Left forelimb (tissue), 1 donor: ENCODE data around the gene PPP2R2C.

Experiments used
- DNase-seq: peaks from one replicate; pipeline ENCODE4 v3.0.0-alpha.2; 2018; ENCODE audit warnings: low spot score

The PPP2R2C gene

DNA sequence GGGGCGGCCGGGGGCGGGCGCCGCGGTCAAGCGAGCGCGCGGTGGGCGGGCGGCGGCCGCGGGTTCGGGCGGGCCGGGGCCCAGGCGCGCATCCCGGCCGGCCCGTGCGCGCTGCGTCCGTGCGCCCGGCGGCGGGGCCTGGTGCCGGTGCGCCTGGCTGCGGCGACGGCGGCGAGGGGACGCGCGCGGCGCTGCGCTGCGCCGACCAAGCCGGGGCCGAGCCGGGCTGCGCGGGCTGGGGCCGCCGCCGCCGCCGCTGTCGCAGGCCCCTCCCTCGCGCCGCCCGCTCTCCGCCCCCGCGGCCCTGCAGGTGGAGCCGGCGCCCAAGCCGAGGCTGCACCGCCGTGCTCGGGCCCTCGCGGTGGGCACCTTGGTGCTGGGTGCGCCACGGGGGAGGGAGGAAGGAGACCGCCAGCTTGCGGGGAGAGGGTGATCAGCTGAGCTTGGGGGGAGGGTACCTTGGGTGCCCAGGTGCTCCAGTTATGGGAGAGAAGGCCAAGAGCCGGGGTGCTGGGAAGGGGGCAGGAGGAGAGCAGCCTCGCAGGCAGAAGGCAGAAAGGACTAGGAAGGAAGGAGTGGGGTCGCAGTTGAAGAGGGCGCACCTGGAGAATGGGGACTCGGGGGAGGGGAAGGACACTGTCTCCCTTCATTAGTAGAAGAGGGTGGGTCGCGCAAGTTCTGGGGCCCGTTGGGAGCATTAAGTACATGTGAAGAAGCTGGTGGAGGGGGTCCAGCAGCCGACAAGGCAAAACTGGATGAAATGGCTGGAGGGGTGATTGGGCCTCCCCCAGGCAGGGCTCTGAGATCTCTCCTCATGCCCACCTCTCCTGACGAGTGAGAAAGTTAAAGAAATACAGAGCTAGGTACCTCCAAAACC is at the start of gene PPP2R2C:
PPP2R2C (minus strand) TSS at position 228 of the 877 bp plus-strand sequence. CDS start 385 bp downstream, outside the sequence.
- peak; percentile 33 for DNase-seq

DNA sequence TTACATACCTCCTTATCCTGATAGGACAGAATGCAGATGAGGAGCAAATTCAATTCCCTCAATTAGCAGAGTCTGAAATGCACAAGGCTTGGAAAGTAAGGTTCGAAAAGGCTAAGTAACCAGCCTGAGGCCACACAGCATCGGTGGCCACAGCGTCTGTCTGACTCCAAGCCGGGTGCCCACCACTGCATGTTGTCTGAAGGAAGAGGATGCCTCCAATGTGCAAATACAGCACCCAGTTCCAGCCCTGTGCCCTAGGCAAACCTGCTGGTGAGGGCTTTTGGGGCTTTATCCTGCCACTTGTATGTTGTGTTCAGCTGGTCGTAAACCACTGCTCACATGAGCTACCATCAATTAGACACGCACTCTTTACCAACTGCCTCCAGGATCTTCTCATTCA is 48.6 kb upstream of the PPP2R2C start:
- DNase-seq, result no peak

DNA sequence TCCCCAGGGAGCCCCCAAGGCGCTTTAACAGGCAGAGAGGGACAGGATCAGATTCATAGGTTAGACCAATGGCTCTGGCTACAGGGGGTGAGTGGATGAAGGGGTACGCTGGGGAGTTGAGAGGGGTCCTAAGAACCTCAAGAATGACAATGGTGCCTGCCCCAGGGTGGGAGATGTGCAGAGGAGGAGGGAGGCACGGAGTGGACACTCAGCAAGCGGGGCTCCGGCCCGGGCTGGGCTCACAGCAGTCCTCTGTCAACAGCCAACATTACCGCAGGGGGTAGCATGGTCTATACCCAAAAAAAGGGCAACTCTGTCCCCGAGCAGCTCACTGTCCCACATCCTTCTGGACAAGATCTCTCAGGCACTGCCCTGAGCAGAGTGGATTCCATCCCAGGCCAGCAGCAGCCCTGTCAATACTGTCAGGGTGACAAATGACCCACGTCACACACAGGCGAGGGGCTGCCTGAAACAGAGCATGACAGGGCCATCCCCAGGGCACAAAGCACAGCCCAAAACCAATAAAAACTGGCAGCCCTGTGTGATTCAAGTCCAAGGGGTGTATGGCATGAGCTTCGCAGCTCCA is 47.7 kb upstream of the PPP2R2C start:
- DNase-seq, result no peak

DNA sequence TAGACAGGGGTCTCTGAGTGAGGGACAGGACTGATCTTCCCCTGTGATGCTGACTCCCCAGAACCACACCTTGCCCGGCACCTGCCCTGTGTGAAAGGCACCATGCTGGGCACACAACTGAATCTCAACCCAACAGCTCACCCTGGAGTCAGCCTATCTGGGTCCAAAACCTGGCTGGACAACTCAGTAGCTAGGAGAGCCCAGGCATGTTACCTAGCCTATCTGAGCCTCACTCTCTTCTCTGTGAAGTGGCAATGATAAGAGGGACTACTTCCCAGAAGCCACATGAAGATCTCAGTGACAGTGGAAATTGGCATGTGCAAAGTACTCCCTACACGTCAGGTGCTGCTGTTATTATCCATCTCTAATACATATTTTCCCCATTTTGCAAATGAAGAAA is 44.8 kb upstream of the PPP2R2C start:
- DNase-seq, result no peak

DNA sequence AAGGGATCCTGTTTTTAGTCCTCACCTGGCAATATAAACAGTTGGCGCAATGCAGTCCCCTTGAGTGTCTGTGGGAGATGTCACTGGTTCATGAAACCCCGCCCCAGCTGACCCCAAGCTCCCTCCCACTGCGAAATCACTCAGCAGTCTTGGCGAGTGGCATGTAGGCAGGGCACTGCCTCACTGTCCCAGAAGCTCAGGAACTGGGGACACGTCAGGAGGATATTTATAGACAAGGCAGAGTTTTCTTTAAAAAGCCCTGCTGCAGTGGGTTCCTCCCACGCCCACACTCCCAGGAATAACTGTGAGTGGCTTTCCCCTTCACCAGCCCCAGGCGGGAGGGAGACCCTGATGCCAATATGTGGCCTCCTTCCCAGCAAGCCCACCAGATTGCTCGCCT is 44.3 kb upstream of the PPP2R2C start:
- DNase-seq, result no peak

DNA sequence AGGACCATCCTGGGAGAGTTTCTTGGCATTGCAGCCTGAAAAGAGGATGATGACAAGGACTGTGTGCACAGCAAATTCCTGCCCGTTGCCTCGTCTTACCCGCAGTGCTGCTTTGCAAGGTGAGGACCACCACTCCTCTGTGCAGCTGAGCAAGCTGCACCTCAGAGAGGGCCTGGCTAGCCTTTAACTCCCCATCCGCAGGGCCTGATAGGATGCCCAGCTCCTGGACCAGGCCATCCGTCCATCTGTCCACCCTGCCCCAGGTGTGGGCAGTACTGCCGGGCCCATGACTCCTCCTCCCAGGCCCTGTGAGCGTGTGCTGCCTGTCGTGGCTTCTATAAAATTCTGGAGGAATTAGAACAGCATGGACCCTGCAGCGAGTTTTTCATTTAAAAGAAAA is 43.9 kb upstream of the PPP2R2C start:
- no peak for DNase-seq

DNA sequence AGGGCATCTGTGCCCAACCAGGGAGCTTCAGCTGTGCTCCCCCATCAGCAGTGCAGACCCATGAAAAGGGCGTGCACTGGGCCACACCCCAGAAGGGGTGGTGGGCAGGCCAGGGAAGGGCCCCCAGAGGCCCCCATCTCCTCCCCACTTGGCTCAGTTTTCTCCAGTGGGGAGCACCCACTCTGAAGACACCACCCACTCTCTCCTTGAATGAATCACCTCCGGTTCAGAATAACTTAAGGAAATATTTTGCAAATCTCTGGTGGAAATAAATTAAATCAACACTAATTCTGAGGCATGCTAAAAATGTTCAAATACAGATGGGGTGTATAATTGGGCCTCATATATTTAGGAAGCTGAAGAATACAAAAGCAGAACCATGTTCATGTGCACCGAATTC is 41.3 kb upstream of the PPP2R2C start:
- no peak for DNase-seq

DNA sequence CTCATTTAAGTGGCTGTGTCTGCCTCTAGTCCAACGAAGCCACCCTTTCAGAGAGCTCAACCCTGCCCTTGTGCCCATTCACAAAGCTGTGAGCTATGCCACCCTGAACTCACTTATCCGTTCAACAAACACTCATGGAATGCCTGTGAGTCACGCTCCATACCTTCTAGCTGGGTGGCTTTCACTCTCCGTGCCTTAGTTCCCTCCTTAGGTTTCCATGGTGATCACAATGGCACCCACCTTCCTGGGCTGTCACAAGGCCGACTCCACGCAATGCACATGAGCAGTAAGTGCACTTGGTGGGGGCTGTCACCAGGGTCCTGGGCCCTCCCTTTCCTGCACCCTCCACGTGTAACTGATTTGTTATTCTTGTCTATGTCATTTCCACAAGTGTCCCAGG is 37.2 kb upstream of the PPP2R2C start:
- DNase-seq, result peak; percentile 30

DNA sequence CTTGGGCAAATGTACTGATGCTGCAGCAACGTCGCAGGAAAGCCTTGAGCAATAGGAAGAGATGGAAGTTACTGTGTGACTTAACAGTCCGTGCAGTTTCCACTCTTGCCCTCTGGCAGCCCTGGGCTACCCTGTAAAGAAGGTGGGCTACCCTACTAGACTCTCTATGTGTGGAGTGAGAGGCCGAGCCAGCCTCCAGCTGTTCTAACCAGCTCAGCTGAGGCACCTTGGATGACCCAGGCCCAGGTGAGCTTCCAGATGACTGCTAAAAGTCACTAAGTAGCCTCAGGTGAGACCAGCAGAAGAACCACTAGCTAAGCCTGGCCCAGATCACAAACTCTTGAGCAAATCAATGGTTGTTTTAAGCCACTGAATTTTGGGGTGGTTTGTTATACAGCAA is 34.9 kb upstream of the PPP2R2C start:
- peak; percentile 17 for DNase-seq

DNA sequence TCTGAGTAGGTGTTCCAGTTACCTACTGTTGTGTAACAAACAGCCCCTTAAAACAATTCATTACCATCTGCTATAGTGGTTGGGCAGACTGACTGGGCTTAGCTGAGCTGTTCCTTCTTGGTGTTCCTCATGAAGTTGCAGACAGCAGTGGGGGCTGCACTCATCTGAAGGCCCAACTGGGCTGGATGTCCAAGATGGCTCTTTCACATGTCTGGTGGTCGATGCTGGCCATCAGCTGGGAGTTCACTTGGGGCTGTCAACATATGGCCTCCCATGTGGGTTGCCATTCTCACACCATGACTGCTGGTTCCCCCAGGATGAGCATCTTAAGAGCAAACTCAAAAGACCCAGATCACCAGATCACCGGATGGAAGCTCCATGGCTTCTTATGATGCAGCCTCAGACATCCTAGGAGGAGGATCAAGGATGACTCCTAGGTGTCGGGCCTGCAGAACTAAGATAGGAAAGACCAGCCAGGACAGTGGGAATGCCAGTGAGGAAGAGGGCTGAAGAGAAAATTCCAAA is 34.3 kb upstream of the PPP2R2C start:
- no peak for DNase-seq

DNA sequence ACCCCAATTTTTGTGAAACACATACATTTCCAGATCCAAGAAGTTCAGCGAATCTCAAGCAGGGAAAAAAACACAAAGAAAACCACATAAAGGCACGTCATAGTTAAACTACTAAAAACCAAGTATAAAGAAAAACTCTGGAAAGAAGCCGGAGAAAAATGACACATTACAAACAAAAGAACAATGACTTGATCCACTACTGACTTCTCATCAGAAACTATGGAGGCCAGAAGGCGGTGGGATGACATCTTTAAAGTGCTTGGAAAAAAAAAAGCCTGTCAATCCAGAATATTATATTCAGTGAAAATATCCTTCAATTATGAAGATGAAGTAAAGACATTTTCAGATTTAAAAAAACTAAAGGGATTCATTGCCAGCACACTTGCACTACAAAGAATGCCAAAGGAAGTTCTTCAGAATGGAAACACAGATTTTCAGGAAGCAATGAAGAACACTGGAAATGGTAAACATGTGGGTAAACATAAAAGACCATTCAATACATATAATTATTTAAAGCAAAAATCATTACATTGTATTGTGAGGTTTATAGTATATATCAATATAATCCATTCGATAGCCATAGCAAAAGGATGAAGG is 32.6 kb upstream of the PPP2R2C start:
- DNase-seq, result no peak

DNA sequence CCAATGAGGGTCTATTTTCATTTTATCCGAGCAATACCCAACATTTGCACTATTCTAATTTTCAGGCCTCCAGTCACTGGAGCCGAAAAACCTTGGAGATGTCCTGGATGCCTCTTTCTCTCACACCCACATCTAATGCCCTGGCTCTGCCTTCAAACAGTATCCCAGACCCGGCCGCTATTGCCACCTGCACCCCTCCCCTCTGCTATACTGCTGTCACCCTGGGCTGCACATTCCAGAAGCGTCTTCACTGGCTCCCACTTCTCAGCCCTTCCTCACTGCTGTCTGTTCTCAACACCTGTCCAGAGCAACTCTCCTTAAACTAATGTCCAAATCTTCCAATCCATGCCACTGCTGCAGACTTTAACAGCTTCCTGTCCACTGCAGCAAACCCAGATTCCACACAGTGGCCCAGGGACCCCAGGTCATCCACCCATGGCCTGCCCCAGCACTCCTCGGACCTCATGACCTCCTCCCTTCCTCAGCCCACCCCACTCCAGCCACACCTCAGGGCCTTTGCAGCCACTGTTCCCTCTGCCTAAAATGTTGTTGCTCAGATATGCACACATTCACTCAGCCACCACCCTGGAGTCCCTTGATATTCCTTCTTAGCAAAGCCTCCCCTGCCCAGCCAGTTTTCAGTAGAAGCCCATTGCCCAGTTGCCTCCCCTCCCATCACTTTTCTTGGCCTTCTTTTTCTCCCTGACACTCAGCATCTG is 30.5 kb upstream of the PPP2R2C start:
- DNase-seq, result peak; percentile 45

DNA sequence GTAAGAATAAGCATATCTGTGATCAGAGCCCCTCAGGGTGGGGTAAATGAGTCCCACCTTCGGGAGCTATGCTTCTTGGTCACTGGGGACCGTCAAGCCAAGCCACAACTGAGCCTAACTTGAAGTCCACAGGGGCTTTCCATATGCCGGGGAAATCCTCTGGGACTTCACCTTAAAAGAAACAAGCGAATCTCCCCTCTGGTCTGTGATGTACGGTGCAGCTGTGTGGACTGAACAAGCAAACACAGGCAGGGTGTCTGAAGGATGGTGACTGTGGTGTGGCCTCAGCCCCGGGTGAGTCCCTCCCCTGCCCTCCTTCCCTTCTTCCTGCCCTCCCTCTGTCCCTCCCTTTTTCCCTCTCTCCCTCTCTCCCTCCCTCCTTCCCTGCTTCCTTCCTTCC is 29.7 kb upstream of the PPP2R2C start:
- peak; percentile 44 for DNase-seq

DNA sequence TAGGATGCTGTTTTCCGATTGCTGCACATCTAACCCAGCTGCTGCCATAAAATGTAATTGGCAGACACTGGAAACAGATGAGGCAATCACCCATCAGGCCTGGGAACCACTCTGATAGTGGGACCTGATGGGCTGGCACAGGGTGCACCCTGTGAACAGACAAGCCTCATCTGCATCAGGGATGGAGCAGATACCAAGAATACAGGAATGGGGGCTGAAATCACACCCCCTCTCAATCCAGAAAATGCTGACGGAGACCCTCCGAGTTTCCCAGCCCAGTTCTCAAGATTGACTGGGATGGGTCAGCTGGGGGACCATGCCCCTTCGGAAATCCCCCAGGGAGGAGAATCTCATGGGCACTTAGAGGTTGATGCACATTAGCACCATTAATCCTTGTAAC is 28.8 kb upstream of the PPP2R2C start:
- DNase-seq, result peak; percentile 37

DNA sequence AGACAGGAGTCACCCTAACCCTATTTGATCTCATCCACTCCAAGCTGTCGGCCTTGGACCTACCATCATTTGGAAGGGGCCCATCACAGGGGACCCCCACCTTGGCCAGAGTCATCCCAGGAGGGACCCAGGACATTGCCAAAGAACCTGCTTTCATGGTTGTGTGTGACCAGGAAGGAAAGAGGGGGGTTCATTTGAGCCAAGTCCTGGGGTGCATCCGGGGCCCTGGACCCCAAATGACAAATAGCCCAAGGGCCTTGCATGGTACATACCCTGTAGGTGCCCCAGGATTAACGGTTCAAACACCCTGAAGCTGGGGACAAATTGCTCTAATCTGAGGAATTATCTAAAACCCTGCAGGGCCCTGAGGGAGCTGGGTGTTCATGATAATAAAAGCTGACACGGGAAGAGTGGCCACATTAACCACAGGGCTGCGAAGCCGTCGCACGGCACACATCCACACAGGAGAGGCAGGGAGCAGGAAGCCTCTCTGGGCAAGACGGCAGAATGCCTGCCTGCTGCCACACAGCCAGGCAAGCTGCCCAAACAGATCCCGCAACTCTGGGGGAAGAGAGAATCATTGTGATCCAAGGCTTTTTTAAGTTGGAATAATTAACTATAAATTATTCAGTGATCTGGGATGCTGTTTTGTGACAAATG is 28.2 kb upstream of the PPP2R2C start:
- peak; percentile 41 for DNase-seq

DNA sequence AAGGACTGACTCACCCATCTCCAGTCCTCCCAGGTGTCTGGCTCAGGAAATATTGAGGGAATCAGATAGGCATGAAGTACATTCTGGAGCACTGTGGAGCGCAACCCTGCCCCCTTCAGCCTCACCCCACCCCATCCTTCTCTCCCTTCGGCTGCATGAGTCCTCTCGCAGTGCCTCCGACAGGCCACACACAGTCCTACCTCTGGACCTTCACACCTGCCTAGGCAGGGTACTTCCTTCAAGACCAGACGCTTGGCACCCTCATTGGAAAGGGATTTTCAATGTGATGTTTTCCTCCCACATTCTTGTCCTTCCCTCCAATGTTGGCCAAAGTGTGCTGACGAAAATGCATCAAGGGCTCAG is 26.8 kb upstream of the PPP2R2C start:
- DNase-seq, result peak; percentile 54

DNA sequence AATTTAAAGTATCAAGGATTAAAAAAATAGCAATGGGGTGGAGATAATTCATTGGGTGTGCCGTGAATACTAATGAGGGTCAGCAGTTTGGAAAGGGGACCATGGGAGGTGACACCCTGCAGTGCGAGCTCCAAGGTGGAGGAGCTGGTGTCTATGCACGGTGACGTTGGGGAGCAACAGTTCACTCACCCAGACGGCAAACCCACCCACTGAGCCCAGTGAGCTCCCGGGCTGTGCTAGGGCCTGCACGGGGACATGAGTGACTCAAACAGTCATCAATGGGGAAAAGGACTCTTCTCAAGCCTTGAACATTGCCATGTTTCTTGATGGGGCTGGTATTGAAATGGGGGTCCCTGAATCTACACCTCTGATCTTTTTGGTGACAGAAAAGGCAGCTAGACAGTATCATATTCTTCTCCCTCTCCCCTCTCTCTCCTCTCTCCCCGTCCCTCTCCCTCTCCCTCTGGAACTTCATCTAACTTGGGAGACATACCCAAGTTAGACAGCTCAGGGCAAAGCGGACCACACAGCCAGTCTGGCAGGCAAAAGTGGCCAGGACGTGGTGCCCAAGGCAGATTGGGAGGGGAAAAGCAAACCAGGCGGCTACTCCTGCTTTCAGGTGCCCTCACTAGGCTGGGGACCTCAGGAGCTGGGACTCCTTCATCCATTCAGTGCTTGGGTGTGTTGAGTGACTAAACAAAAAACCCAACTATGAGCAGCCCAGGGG is 26.3 kb upstream of the PPP2R2C start:
- peak; percentile 25 for DNase-seq

DNA sequence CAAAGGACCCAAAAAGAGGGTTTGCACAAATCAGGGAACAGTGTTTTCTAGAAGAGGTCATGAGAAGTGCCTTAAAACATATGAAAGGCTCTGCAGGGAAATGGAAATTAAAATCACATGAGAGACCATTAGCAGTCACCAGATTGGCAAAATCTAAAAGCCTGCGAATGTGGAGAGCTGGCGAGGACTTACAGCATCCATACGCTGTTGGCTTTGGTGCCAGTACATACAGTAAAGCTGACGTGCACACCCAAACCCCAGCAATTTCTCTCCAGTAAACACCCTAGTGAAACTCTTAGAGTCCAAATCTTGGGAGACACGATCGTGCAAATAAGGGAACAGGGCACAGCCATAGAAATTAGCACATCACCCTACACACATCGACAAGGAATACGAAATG is 25.4 kb upstream of the PPP2R2C start:
- DNase-seq, result no peak

DNA sequence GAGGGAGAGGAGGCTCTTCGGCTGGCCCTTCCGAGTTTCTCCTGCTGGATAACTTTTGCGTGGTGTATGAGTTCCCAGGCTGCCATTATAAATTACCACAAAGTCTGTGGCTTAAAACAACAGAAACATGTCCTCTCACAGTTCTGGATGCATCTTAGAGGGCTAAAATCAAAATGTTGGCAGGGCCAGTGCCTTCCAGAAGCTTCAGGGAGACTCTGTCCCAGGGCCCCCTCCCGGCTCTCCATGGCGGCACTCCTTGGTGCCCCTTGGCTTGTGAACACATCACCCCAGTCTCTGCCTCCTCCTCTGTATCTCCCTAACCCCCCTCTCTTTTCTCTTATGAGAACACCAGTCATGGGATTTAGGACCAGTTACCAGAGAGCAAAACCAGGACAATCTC is 23.3 kb upstream of the PPP2R2C start:
- DNase-seq, result peak; percentile 30

DNA sequence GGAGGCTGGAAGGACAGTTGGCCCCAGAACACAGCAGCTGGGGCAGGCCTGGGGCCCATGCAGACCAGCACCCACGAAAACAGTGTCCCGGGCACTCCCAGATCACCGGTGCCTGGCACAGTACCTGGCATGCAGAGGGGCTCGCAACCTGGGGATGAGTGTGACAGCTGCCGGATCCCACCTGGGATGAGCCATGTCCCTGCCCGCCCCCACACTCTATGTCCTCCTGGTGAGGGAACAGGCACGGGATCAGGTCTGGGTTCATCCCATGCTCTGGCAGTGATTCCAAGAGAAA is 22.8 kb upstream of the PPP2R2C start:
- peak; percentile 44 for DNase-seq
